Measurements from ENCODE around the gene PRKCH. TPM values are rescaled to one million over a fixed set of nuclear protein-coding genes. Genes with fewer than 3 reads are reported as not detected.

PRKCH gene
- total RNA-seq, 1 experiment from 2014 or later = 5.8 TPM

- no peak for DNase-seq (ENCODE audit: low read depth)
Measured at GRCh38 chr14:61365667-61366212, 44.4 kb downstream of the PRKCH start.

GRCh38 chr14:61368114-61368710 is 46.8 kb downstream of the PRKCH start:
- peak; percentile 24 for DNase-seq (ENCODE audit: low read depth)

- no peak for DNase-seq (ENCODE audit: low read depth)
Measured at GRCh38 chr14:61368781-61369453, 47.5 kb downstream of the PRKCH start.

- DNase-seq (ENCODE audit: low read depth) = no peak
Measured at GRCh38 chr14:61369454-61369810, 48.1 kb downstream of the PRKCH start.

GRCh38 chr14:61372379-61372778 is 51.0 kb downstream of the PRKCH start:
- DNase-seq (ENCODE audit: low read depth) = no peak

- no peak for DNase-seq (ENCODE audit: low read depth)
Measured at GRCh38 chr14:61372842-61373555, 51.6 kb downstream of the PRKCH start.

- DNase-seq (ENCODE audit: low read depth) = no peak
Measured at GRCh38 chr14:61374284-61374683, 52.9 kb downstream of the PRKCH start.

- no peak for DNase-seq (ENCODE audit: low read depth)
Measured at GRCh38 chr14:61375218-61375617, 53.8 kb downstream of the PRKCH start.

- DNase-seq (ENCODE audit: low read depth) = no peak
Measured at GRCh38 chr14:61376314-61376713, 54.9 kb downstream of the PRKCH start.

- DNase-seq (ENCODE audit: low read depth) = no peak
Measured at GRCh38 chr14:61377749-61378148, 56.4 kb downstream of the PRKCH start.

- no peak for DNase-seq (ENCODE audit: low read depth)
Measured at GRCh38 chr14:61379639-61380184, 58.3 kb downstream of the PRKCH start.

- no peak for DNase-seq (ENCODE audit: low read depth)
Measured at GRCh38 chr14:61380984-61381383, 59.6 kb downstream of the PRKCH start.

- DNase-seq (ENCODE audit: low read depth) = no peak
Measured at GRCh38 chr14:61381553-61381952, 60.2 kb downstream of the PRKCH start.

- DNase-seq (ENCODE audit: low read depth) = no peak
Measured at GRCh38 chr14:61382842-61383241, 61.5 kb downstream of the PRKCH start.

- no peak for DNase-seq (ENCODE audit: low read depth)
Measured at GRCh38 chr14:61385002-61385685, 63.8 kb downstream of the PRKCH start.

GRCh38 chr14:61386173-61386772 is 64.9 kb downstream of the PRKCH start:
- no peak for DNase-seq (ENCODE audit: low read depth)

GRCh38 chr14:61387076-61387475 is 65.7 kb downstream of the PRKCH start:
- no peak for DNase-seq (ENCODE audit: low read depth)

- DNase-seq (ENCODE audit: low read depth) = peak; percentile 39
Measured at GRCh38 chr14:61388173-61388975, 67.0 kb downstream of the PRKCH start.

- DNase-seq (ENCODE audit: low read depth) = peak; percentile 58
Measured at GRCh38 chr14:61388976-61389576, 67.7 kb downstream of the PRKCH start.

GRCh38 chr14:61391119-61391518 is 69.7 kb downstream of the PRKCH start:
- no peak for DNase-seq (ENCODE audit: low read depth)

Measured in Daoy (cell line).